Stimulated activated CD4-positive, alpha-beta T cell treated with anti-CD3 and anti-CD28 coated beads, TNF-alpha, amount 100 ng/mL, for 24 hours (primary cell): ENCODE measurements around the gene TMEM209.
"Not testable (repeated sequence)": the region's sequence is repeated elsewhere in the genome, so short reads cannot be mapped to it uniquely, and the experiment has no call there.

Experiments used
- DNase-seq, 3 experiments: peaks; one replicate each; pipeline ENCODE4 v3.0.0-alpha.2; 2020; ENCODE audit warnings: low read depth in 3 of 3

TMEM209 gene

GRCh38 chr7:130218806-130219620 is 13.8 kb upstream of the TMEM209 start:
- no peak for DNase-seq

- no peak for DNase-seq
Observed at GRCh38 chr7:130216750-130217149, 11.5 kb upstream of the TMEM209 start.

GRCh38 chr7:130216025-130216424 is 10.8 kb upstream of the TMEM209 start:
- DNase-seq = no peak

- DNase-seq = no peak
Observed at GRCh38 chr7:130213828-130214227, 8.6 kb upstream of the TMEM209 start.

DNA sequence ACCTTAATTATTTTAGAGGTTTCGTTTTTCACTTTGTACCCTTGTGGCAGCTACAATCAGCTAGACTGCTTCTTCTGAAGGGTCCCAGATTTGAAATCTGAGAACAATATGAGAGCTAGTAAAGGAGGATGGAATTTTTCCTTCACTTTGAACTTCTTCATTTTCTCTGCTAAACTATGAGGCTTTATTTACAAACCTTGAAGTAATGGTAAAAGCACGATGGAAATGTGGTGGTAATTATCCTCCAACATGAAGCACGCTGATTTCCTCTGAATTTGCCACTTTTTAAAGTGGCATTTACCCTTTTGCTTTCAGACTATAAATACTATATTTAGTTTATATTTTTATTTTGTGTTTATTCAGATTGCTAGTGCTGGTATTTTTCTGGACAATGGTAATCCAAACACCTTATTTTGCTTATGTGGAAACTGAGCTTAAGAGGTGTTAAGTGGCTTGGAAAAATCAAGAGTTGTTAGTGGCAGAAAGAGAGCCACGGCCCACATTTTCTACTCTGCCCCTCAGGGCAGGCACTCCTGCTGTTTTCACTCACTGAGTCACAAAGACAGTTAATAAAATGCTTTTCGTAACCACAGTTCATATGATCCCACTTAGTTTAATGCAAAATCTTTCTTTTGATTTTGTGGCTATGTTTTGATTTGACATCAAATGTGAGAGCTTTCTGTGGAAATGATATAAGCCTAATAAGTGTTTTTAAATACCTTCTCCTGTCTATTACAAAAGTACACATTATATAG is 5.2 kb upstream of the TMEM209 start:
- DNase-seq = no peak

DNA sequence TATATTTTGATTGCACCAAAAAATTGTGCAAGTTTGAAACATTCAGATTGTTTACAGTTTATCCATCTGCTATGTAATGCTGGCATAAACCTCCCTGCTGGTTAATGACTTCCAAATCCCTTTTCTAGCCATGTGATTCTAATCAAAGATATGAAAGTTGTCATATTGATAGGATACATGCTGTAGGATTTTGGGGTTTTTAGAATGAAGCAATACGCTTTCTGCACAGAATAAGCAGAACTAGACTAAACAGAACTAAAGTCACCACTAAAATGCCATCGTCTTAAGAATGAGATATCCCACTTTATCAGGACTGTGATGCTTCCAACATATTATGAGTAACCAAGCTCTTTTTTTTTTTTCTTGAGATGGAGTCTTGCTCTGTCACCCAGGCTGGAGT is 3.3 kb upstream of the TMEM209 start:
- no peak for DNase-seq

DNA sequence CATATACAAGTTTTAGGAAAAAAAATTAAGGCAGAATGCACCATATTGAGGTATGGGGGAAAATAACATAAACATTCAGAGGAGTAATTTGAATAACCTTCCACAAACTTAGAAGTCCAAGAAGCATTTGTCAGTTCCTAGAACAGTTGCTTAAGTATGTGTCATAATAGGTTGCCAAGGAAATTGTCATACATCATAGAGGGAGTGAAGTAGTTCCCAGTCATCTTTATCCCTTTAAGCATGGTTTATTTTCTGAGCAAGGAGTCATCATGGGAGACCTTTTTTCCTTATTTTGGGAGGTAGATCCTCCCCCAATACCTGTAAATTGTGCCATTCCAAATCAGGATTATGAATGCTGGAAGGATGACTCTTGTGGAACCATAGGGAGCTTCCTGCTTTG is 2.4 kb upstream of the TMEM209 start, which contains the start of gene SSMEM1:
SSMEM1 (plus strand) TSS at position 219 of the 400 bp plus-strand sequence; CDS start at position 270, 51 bp downstream.
- no peak for DNase-seq

- DNase-seq = no peak
Observed at GRCh38 chr7:130207033-130207432, 1.8 kb upstream of the TMEM209 start.

DNA sequence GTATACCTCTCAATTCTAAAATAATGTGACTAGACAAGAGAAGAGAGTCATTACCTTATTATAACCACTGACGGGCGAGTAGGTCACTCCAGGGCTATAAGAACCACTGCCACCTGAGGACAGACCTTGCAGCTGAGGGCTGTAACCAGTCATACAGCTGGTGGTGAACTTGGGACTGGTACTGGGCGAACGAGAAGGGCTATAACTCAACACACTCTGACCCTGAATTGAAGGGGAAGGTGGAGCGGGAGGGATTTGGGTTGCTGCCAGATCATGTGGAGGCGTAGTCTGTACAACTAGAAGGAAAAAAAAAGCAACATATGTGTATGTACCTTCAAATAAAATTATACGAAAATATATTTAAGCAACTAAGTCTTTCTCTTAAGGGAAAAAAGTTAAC is 3.4 kb downstream of the TMEM209 start:
- DNase-seq = no peak

- DNase-seq = no peak
Observed at GRCh38 chr7:130197094-130197493, 8.1 kb downstream of the TMEM209 start.

DNA sequence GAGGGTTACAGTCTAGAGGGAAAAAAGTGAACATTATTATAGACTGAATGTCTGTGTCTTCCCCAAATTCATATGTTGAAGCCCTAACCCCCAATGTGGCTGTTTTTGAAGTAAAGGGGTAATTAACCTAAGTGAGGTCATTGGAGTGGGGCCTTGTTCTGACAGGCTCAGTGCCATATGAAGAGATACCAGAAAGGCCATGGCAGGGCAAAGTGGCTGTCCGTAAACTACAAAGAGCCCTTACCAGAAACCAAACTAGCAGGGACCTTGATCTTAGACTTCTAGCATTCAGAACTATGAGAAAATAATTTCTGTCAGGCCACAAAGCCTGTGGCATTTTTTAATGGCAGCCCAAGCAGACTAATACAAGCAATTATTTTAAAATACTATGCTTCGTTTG is 8.7 kb downstream of the TMEM209 start:
- DNase-seq = no peak

DNA sequence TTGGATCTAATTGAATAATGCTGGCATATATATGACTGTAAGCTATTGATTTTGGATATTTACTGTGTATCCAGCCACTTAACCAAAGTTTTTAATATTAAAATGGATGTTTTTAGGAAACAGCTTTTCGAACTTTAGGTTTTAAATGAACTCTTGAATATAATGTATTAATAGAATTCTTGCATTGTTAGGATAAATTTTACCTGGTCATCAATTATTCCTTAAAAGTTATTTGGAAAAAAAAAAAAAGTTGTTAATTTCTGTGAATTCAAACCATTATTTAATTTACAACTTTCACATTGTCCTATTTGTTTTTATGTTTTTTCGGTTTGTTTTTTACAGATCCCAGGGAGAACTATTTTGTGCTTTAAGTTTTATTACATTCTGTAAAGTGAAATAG is 9.8 kb downstream of the TMEM209 start:
- no peak for DNase-seq

- DNase-seq = no peak
Observed at GRCh38 chr7:130191791-130192190, 13.4 kb downstream of the TMEM209 start.

DNA sequence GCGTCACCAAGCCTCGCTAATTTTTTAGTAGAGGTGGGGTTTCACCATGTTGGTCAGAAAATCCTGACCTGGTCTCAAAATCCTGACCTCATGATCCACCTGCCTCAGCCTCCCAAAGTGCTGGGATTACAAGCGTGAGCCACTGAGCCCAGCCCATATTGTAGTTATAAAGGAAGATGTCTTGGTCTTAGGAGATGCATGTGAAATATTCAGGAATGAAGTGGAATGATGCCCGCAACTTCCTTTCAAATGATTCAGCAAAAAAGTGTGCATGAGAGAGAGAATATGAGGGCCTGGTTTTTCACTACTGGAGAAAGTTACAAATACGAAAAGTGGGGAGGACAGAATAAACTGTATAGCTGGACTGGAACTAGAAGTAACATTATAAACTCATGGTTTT is 15.9 kb downstream of the TMEM209 start:
- no peak for DNase-seq

GRCh38 chr7:130187360-130187759 is 17.8 kb downstream of the TMEM209 start:
- DNase-seq = no peak

- DNase-seq = not testable (repeated sequence)
Observed at GRCh38 chr7:130184349-130184748, 20.9 kb downstream of the TMEM209 start.

DNA sequence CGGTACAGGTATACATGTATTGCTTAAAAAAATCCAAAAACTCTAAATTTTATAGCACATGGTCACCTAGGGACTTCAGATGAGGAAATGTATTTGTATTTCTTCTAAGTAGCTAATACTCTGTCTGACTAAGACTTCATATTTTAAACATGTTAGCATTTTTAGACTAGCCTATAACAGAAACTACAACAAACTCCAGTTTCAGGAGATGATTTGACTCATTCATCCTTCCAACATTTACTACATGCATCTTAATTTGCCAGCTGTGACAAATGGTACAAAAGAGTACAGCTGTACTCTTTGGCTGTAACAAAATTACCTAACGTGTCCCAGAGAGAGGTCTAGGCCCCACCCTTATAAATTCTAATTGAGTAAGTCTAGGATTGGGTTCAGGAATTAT is 22.2 kb downstream of the TMEM209 start:
- DNase-seq = no peak

- no peak for DNase-seq
Observed at GRCh38 chr7:130181263-130181605, 24.0 kb downstream of the TMEM209 start.

DNA sequence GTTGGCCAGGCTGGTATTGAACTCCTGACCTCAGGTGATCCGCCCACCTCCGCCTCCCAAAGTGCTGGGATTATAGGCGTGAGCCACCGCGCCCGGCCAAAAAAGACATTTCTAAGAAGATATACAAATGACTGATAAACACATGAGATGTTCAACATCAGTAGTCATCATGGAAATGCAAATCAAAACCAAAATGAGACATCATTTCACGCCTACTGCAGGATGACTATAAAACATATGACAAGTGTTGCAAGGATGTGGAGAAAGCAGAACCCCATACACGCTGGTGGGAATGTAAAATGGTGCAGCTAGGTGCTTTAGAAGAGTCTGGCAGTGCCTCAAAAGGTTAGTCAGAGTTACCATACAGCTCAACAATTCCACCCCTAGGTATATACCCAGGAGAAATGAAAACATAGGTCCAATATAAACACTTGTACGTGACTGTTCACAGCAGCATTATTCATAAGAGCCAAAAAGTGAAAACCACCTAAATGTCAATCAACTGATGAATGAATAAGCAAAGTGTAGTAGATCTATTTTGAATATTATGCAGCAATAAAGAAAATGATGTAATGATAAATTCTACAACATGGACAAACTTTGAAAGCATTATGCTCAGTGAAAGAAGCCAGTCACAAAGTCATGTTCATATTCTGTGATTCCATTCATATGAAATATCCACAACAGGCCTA is 24.5 kb downstream of the TMEM209 start:
- DNase-seq = peak; percentile 14 to 49 (median 25)

GRCh38 chr7:130179631-130180030 is 25.6 kb downstream of the TMEM209 start:
- DNase-seq = no peak

DNA sequence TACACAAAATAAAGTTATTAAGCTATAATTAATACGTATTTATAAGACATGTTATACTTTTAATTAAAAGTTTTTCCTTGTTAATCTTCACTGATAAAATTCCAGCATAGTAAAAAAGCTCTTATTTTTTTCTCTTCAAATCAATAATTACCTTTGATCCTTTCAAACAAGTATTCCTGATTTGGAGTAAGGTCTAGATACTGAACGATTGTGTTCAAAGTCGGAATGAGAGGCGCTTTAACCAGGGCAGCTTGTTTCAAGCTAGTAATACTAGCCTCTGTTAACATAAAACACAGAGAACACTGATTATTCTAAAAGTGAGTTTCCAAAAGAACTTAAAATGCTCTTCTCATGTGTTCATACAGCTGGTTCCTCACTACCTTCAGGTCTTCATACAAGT is 27.0 kb downstream of the TMEM209 start:
- DNase-seq = no peak

GRCh38 chr7:130174237-130174959 is 30.8 kb downstream of the TMEM209 start:
- no peak for DNase-seq
